Ovary (tissue), 3 donors: ENCODE measurements around the gene CACFD1.

ENCODE experiments used
- EP300 ChIP-seq: sonication (generic); formaldehyde crosslinking; IDR thresholded peaks from one replicate; pipeline ENCODE4 v1.6.1; 2017; ENCODE audit warnings: antibody characterized with exemption
- TF ChIP-seq, protein P1 (sequence below), 3 donors: fragments of 450-650 bp in 2 of 3; fragments of 200-600 bp in 1 of 3; IDR thresholded peaks; one replicate each; pipeline versions ENCODE4 v1.5.1 to v1.8.0; 2016 to 2022; ENCODE audit warnings: antibody characterized with exemption in 3 of 3, mild to moderate bottlenecking in 1 of 3
- donor health status: DM: no; HTN: no; CAD: no.

DNA sequence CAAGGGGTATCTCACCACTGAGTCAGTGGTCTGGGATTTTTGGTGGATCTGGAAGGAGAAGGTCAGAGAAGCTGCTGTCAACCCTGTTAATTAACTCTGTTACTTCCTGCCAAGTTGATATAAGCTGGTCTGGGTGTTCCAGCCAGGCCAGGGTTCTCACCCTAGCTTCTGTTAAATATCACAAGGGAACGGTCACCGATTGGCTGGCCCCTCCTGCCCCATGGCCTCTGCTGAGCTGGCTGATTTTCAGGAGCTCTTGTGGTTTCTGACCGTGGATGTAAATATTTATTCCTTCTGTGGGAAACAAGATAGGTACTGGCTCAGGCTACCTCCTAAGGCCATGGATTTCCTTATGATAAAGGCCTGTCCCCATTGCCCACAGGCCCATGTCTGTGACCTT, 36.6 kb upstream of the CACFD1 start:
- TF ChIP-seq, protein P1, sequence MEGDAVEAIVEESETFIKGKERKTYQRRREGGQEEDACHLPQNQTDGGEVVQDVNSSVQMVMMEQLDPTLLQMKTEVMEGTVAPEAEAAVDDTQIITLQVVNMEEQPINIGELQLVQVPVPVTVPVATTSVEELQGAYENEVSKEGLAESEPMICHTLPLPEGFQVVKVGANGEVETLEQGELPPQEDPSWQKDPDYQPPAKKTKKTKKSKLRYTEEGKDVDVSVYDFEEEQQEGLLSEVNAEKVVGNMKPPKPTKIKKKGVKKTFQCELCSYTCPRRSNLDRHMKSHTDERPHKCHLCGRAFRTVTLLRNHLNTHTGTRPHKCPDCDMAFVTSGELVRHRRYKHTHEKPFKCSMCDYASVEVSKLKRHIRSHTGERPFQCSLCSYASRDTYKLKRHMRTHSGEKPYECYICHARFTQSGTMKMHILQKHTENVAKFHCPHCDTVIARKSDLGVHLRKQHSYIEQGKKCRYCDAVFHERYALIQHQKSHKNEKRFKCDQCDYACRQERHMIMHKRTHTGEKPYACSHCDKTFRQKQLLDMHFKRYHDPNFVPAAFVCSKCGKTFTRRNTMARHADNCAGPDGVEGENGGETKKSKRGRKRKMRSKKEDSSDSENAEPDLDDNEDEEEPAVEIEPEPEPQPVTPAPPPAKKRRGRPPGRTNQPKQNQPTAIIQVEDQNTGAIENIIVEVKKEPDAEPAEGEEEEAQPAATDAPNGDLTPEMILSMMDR (IDR thresholded peaks at IDR 0.05): no peak
- TF ChIP-seq EP300: no peak
